Endothelial cell (in vitro differentiated cells): ENCODE data around the gene KCNJ5. TPM values are rescaled to one million over a fixed set of nuclear protein-coding genes. Genes with fewer than 3 reads are reported as not detected.

Experiments used
- DNase-seq: peaks from one replicate; pipeline ENCODE4 v3.0.0; 2021; ENCODE audit warnings: low spot score
- H3K27ac Mint-ChIP-seq: one replicate; pipeline ENCODE4 v1.8.0; 2021; ENCODE audit warnings: mixed read lengths, inconsistent platforms; ENCODE audit not compliant: unreplicated experiment
- H3K27me3 Mint-ChIP-seq: one replicate; pipeline ENCODE4 v1.8.0; 2021; ENCODE audit warnings: mild to moderate bottlenecking, moderate library complexity, mixed read lengths, inconsistent platforms; ENCODE audit not compliant: unreplicated experiment
- H3K36me3 Mint-ChIP-seq: one replicate; pipeline ENCODE4 v1.8.0; 2021; ENCODE audit warnings: mild to moderate bottlenecking, low read depth, mixed read lengths, inconsistent platforms; ENCODE audit not compliant: unreplicated experiment
- H3K4me1 Mint-ChIP-seq: one replicate; pipeline ENCODE4 v1.8.0; 2021; ENCODE audit warnings: mild to moderate bottlenecking, mixed read lengths, inconsistent platforms; ENCODE audit not compliant: unreplicated experiment
- H3K4me3 Mint-ChIP-seq: one replicate; pipeline ENCODE4 v1.8.0; 2021; ENCODE audit warnings: mild to moderate bottlenecking, mixed read lengths, inconsistent platforms; ENCODE audit not compliant: unreplicated experiment
- H3K9me3 Mint-ChIP-seq: one replicate; pipeline ENCODE4 v1.8.0; 2021; ENCODE audit warnings: mixed read lengths, inconsistent platforms; ENCODE audit not compliant: unreplicated experiment
- CTCF ChIP-seq: fragments of 200-600 bp; sonication (generic); IDR thresholded peaks from one replicate; pipeline ENCODE4 v1.5.0; 2021; ENCODE audit warnings: antibody characterized with exemption; ENCODE audit not compliant: unreplicated experiment
- total RNA-seq: library from RNA; stranded (reverse); fragmentation: NEBNext Ultra II Directional; extraction: Animal tissue kit (Norgen Biotek cat#: 25700); gene quantifications from one replicate; pipeline ENCODE4 v1.2.1, GENCODE V29; 2021; ENCODE audit not compliant: unreplicated experiment

KCNJ5 gene
- total RNA-seq, 1 donor from 2014 or later, result 0.05 TPM

GRCh38 chr11:128942272-128942612 lies 51.1 kb downstream of the KCNJ5 start:
- no peaks in the 10 kb centered on the region for H3K9me3 Mint-ChIP-seq
- H3K4me3 Mint-ChIP-seq, result no peak overlapping the region
- H3K36me3 Mint-ChIP-seq, result no peaks in the 10 kb centered on the region
- peaks cover 5% of the 10 kb centered on the region for H3K27me3 Mint-ChIP-seq
- no peak for DNase-seq
- H3K27ac Mint-ChIP-seq, result no peak overlapping the region
- H3K4me1 Mint-ChIP-seq, result no peaks in the 10 kb centered on the region
- TF ChIP-seq CTCF, result no peak

GRCh38 chr11:128942817-128943427 lies 51.8 kb downstream of the KCNJ5 start, which contains the start of gene TP53AIP1:
TP53AIP1 (minus strand) TSS chr11:128942871; CDS start chr11:128937818, 5,053 bp downstream.
- H3K36me3 Mint-ChIP-seq, result no peaks in the 10 kb centered on the region
- H3K4me3 Mint-ChIP-seq, result no peak within 1 kb of the TSS
- DNase-seq, result no peak
- H3K9me3 Mint-ChIP-seq, result no peaks in the 10 kb centered on the region
- H3K4me1 Mint-ChIP-seq, result no peaks in the 10 kb centered on the region
- H3K27ac Mint-ChIP-seq, result no peak within 1 kb of the TSS
- H3K27me3 Mint-ChIP-seq, result peaks cover 5% of the 10 kb centered on the region
- no peak for TF ChIP-seq CTCF

- no peak overlapping the region for H3K27ac Mint-ChIP-seq
These were observed 52.3 kb downstream of the KCNJ5 start for GRCh38 chr11:128943428-128943976.

GRCh38 chr11:128946648-128947047 lies 55.5 kb downstream of the KCNJ5 start:
- Mint-ChIP-seq H3K36me3 (no peaks in the 10 kb centered on the region), H3K27me3 (peaks cover 3% of the 10 kb centered on the region), H3K27ac (no peak overlapping the region)

More at GRCh38 chr11:128943428-128943976, 52.3 kb downstream of the KCNJ5 start:
- Mint-ChIP-seq H3K9me3 (no peaks in the 10 kb centered on the region), H3K36me3 (no peaks in the 10 kb centered on the region), H3K27me3 (peaks cover 5% of the 10 kb centered on the region), H3K4me1 (no peaks in the 10 kb centered on the region), H3K4me3 (no peak overlapping the region)
- no peak for TF ChIP-seq CTCF
- DNase-seq, result no peak

More at GRCh38 chr11:128946648-128947047, 55.5 kb downstream of the KCNJ5 start:
- no peak for TF ChIP-seq CTCF
- Mint-ChIP-seq H3K4me1 (no peaks in the 10 kb centered on the region), H3K9me3 (no peaks in the 10 kb centered on the region), H3K4me3 (no peak overlapping the region)
- no peak for DNase-seq
